GM12878 (cell line): ENCODE data around the gene BACE2. TPM values are rescaled to one million over a fixed set of nuclear protein-coding genes. Genes with fewer than 3 reads are reported as not detected.

Experiments used
- ATAC-seq: fragments of 200-7000 bp; cut with Tn5 transposase; 3 replicates; pipeline ENCODE4 v1.9.1; 2020; ENCODE audit warnings: mild to moderate bottlenecking, moderate library complexity
- BruUV-seq: library from RNA; stranded (reverse); fragments of 400-500 nt; replicated peaks from 2 replicates; lab custom pipeline; 2021; lab: Mats Ljungman, UMichigan
- CTCF ChIA-PET: fragments of 300-600 bp; sonication (Branson Sonifier 250); formaldehyde crosslinking; extraction: SDS; loops from one replicate; lab custom pipeline; 2021; ENCODE audit warnings: inconsistent platforms; lab: Yijun Ruan, JAX
- POLR2A ChIA-PET: fragments of 350-600 bp; formaldehyde crosslinking; extraction: SDS; loops from one replicate; lab custom pipeline; 2021; ENCODE audit warnings: inconsistent platforms; lab: Charles Lee
- RAD21 ChIA-PET: fragments of 300-600 bp; sonication (Branson Sonifier 250); formaldehyde crosslinking; loops from one replicate; lab custom pipeline; 2023; ENCODE audit warnings: antibody characterized with exemption; ENCODE audit not compliant: unreplicated experiment; lab: Charles Lee
- SMC1A ChIA-PET: fragments of 300-600 bp; sonication (Branson Sonifier 250); formaldehyde crosslinking; loops from one replicate; lab custom pipeline; 2023; ENCODE audit not compliant: unreplicated experiment, uncharacterized antibody; lab: Charles Lee
- DNase-seq: peaks from one replicate; pipeline ENCODE4 v3.0.0-alpha.2; 2011; ENCODE audit warnings: low read depth, low spot score
- FAIRE-seq: peaks from 3 replicates; lab custom pipeline; 2011; peaks lifted over from hg19 to GRCh38; lab: Jason Lieb, UNC
- H2AFZ ChIP-seq: 2 replicates; pipeline ENCODE4 v1.6.0; 2011; ENCODE audit warnings: low read depth, low read length, control low read depth; ENCODE audit not compliant: control insufficient read depth
- H3K27ac ChIP-seq: 2 replicates; pipeline ENCODE4 v1.5.1; 2011; ENCODE audit warnings: control low read depth; ENCODE audit not compliant: control insufficient read depth, insufficient read depth
- H3K27me3 ChIP-seq, 2 experiments: replicated peaks in 1 of 2; 2 replicates each; pipeline versions ENCODE4 v1.6.0 to v1.6.1; 2011; ENCODE audit warnings: low read length in 1 of 2; ENCODE audit not compliant: control insufficient read depth in 2 of 2, insufficient read depth in 2 of 2
- H3K36me3 ChIP-seq, 2 experiments: 2 replicates each; pipeline ENCODE4 v1.5.1; 2011; ENCODE audit warnings: low read length in 1 of 2; ENCODE audit not compliant: control insufficient read depth in 2 of 2, insufficient read depth in 2 of 2
- H3K4me1 ChIP-seq: 2 replicates; pipeline ENCODE4 v1.6.1; 2011; ENCODE audit warnings: mild to moderate bottlenecking, low read length, moderate library complexity, mixed read lengths; ENCODE audit not compliant: control insufficient read depth, insufficient read depth
- H3K4me2 ChIP-seq: 2 replicates; pipeline ENCODE4 v1.6.0; 2011; ENCODE audit warnings: control low read depth; ENCODE audit not compliant: control insufficient read depth, insufficient read depth
- H3K4me3 ChIP-seq: fragments of 200-600 bp; sonication (generic); 2 replicates; pipeline ENCODE4 v1.5.1; 2016
- H3K79me2 ChIP-seq: 2 replicates; pipeline ENCODE4 v1.6.0; 2011; ENCODE audit warnings: low read length; ENCODE audit not compliant: control insufficient read depth, insufficient read depth
- H3K9ac ChIP-seq: 2 replicates; pipeline ENCODE4 v1.8.0; 2011; ENCODE audit warnings: low read length, control low read depth, mixed read lengths; ENCODE audit not compliant: control insufficient read depth, insufficient read depth
- H3K9me3 ChIP-seq: replicated peaks from 3 replicates; pipeline ENCODE4 v1.5.1; 2011; ENCODE audit warnings: mild to moderate bottlenecking, low read length; ENCODE audit not compliant: control insufficient read depth, insufficient read depth
- H4K20me1 ChIP-seq: 2 replicates; pipeline ENCODE4 v1.6.0; 2011; ENCODE audit not compliant: control insufficient read depth, insufficient read depth
- BACH1 ChIP-seq: fragments of 450-650 bp; IDR thresholded peaks from 2 replicates; pipeline ENCODE4 v1.6.1; 2017; ENCODE audit warnings: mild to moderate bottlenecking, borderline replicate concordance
- HDGF ChIP-seq: fragments of 450-650 bp; IDR thresholded peaks from 2 replicates; pipeline ENCODE4 v1.6.1; 2016; ENCODE audit warnings: antibody characterized with exemption
- WGBS: methylation state at CpG from one replicate; pipeline ENCODE4 v1.1.6; 2016; ENCODE audit warnings: low lambda C conversion rate; ENCODE audit not compliant: insufficient replicate concordance, insufficient coverage; ENCODE audit errors: missing lambda C conversion rate; 5-methylcytosine and 5-hydroxymethylcytosine counted together
- in situ Hi-C: fragments of 300-500 bp; cut with MboI; formaldehyde crosslinking; loops from 9 replicates; pipeline ENCODE4 v1.14.3; 2018; ENCODE audit warnings: mixed read lengths
- intact Hi-C: fragments of 100-400 bp; cut with micrococcal nuclease; formaldehyde crosslinking; loops from one replicate; pipeline ENCODE4 v1.14.2; 2022; ENCODE audit not compliant: unreplicated experiment
- polyA plus RNA-seq, 11 experiments: library from polyadenylated mRNA; depleted of rRNA in 4 of 11; unstranded in 6 of 11; stranded (reverse) in 5 of 11; fragments of >200 nt; fragmentation: Nextera tagmentation in 4 of 11; fragmentation: Illumina TruSeq in 1 of 11; extraction: Ambion mirVana in 4 of 11; extraction: Trizol in 1 of 11; gene quantifications; 1 replicate in 1 of 11; 2 replicates in 10 of 11; pipeline versions ENCODE4 v1.2.1 to v1.2.3, GENCODE V29; 2011 to 2016; ENCODE audit warnings: inconsistent platforms in 2 of 11, missing spikeins in 2 of 11, low read depth in 1 of 11
- total RNA-seq, 4 experiments: library from RNA; depleted of rRNA in 3 of 4; stranded (reverse); fragments of >200 nt in 3 of 4; fragmentation: Illumina TruSeq in 1 of 4; extraction: Trizol in 1 of 4; gene quantifications; 2 replicates each; pipeline versions ENCODE4 v1.2.1 to v1.2.3, GENCODE V29; 2013 to 2021
- TF ChIP-seq, protein P1 (sequence below): fragments of 450-650 bp; formaldehyde crosslinking; IDR thresholded peaks from 2 replicates; pipeline ENCODE4 v1.4.0; 2020; ENCODE audit warnings: mild to moderate bottlenecking, moderate library complexity
- TF ChIP-seq, protein P2 (sequence below), 3 experiments: IDR thresholded peaks in 2 of 3; conservative IDR thresholded peaks in 1 of 3; 2 replicates each; pipeline ENCODE4 v1.5.1; 2011; ENCODE audit warnings: low read depth in 3 of 3, low read length in 3 of 3, mild to moderate bottlenecking in 3 of 3, control low read depth in 2 of 3, moderate library complexity in 2 of 3, inconsistent platforms in 1 of 3, mixed read lengths in 1 of 3; ENCODE audit not compliant: control insufficient read depth in 2 of 3, insufficient read depth in 1 of 3; ENCODE audit errors: extremely low read depth in 1 of 3

Gene BACE2
- total and polyA plus RNA-seq, 10 of the 15 experiments (the other 5 are each of a cell fraction or from before 2014, with no cell fraction given): 0.04 to 0.69 (median 0.18) TPM; not detected in 5

GRCh38 chr21:41164981-41165655 lies 2.8 kb upstream of the BACE2 start (continued):
- TF ChIP-seq, protein P1, sequence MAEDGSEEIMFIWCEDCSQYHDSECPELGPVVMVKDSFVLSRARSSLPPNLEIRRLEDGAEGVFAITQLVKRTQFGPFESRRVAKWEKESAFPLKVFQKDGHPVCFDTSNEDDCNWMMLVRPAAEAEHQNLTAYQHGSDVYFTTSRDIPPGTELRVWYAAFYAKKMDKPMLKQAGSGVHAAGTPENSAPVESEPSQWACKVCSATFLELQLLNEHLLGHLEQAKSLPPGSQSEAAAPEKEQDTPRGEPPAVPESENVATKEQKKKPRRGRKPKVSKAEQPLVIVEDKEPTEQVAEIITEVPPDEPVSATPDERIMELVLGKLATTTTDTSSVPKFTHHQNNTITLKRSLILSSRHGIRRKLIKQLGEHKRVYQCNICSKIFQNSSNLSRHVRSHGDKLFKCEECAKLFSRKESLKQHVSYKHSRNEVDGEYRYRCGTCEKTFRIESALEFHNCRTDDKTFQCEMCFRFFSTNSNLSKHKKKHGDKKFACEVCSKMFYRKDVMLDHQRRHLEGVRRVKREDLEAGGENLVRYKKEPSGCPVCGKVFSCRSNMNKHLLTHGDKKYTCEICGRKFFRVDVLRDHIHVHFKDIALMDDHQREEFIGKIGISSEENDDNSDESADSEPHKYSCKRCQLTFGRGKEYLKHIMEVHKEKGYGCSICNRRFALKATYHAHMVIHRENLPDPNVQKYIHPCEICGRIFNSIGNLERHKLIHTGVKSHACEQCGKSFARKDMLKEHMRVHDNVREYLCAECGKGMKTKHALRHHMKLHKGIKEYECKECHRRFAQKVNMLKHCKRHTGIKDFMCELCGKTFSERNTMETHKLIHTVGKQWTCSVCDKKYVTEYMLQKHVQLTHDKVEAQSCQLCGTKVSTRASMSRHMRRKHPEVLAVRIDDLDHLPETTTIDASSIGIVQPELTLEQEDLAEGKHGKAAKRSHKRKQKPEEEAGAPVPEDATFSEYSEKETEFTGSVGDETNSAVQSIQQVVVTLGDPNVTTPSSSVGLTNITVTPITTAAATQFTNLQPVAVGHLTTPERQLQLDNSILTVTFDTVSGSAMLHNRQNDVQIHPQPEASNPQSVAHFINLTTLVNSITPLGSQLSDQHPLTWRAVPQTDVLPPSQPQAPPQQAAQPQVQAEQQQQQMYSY: no peak
- TF ChIP-seq BACH1: no peak

- Histone ChIP-seq H3K27me3 (peaks cover 0 to 7% of the 10 kb centered on the region in 2 experiments), H3K36me3 (no peaks in the 10 kb centered on the region), H3K4me2 (no peak overlapping the region), H3K79me2 (no peaks in the 10 kb centered on the region), H3K9ac (no peak overlapping the region), H3K4me1 (no peaks in the 10 kb centered on the region), H2AFZ (no peak overlapping the region), H3K9me3 (no peaks in the 10 kb centered on the region), H4K20me1 (no peaks in the 10 kb centered on the region), H3K27ac (no peak overlapping the region), H3K4me3 (no peak overlapping the region)
- TF ChIP-seq HDGF: no peak
- TF ChIP-seq, protein P2, sequence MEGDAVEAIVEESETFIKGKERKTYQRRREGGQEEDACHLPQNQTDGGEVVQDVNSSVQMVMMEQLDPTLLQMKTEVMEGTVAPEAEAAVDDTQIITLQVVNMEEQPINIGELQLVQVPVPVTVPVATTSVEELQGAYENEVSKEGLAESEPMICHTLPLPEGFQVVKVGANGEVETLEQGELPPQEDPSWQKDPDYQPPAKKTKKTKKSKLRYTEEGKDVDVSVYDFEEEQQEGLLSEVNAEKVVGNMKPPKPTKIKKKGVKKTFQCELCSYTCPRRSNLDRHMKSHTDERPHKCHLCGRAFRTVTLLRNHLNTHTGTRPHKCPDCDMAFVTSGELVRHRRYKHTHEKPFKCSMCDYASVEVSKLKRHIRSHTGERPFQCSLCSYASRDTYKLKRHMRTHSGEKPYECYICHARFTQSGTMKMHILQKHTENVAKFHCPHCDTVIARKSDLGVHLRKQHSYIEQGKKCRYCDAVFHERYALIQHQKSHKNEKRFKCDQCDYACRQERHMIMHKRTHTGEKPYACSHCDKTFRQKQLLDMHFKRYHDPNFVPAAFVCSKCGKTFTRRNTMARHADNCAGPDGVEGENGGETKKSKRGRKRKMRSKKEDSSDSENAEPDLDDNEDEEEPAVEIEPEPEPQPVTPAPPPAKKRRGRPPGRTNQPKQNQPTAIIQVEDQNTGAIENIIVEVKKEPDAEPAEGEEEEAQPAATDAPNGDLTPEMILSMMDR (IDR thresholded peaks at IDR 0.05 in 2 of 3, conservative IDR thresholded peaks at IDR 0.05 in 1 of 3; ENCODE audit: control insufficient read depth in 2 of 3, extremely low read depth in 1 of 3, insufficient read depth in 1 of 3, low read depth in 3 of 3, low read length in 3 of 3): no peak
- intact Hi-C loops: no loop called here
- SMC1A ChIA-PET: no interaction called here
- DNase-seq: no peak
- no peak for ATAC-seq
- 50% methylated on average over 7 of the region's 14 CpGs for WGBS
- RAD21 ChIA-PET: no interaction called here
- CTCF ChIA-PET: interaction anchor here (0.6 kb wide), 1 partner anchor 224 kb away, joined by 3 read pairs; no protein-coding TSS in a partner anchor
- in situ Hi-C loops: no loop called here
- no TSS peak for BruUV-seq
- no peak for FAIRE-seq
- POLR2A ChIA-PET: no interaction called here
Measured at GRCh38 chr21:41166884-41167283, 1.1 kb upstream of the BACE2 start.
